Stimulated activated CD4-positive, alpha-beta T cell treated with anti-CD3 and anti-CD28 coated beads, TNF-alpha, amount 100 ng/mL, for 1 hour (primary cell): ENCODE measurements around the gene PALMD.

Source experiments
- DNase-seq, 3 donors: peaks; one replicate each; pipeline ENCODE4 v3.0.0-alpha.2; 2020; ENCODE audit warnings: low read depth in 3 of 3, low spot score in 1 of 3

PALMD gene

GRCh38 chr1:99685516-99686180 is 39.7 kb downstream of the PALMD start:
- DNase-seq: peak in 1 of 3 donors; percentile 3

GRCh38 chr1:99691175-99691574 is 45.3 kb downstream of the PALMD start:
- DNase-seq: no peak

GRCh38 chr1:99696616-99697015 is 50.7 kb downstream of the PALMD start:
- no peak for DNase-seq

- DNase-seq: no peak
Observed at GRCh38 chr1:99697580-99697979, 51.7 kb downstream of the PALMD start.

GRCh38 chr1:99700020-99700419 is 54.1 kb downstream of the PALMD start:
- DNase-seq: no peak

GRCh38 chr1:99702221-99702620 is 56.3 kb downstream of the PALMD start:
- no peak for DNase-seq

- DNase-seq: no peak
Observed at GRCh38 chr1:99704356-99704816, 58.5 kb downstream of the PALMD start.

- DNase-seq: no peak
Observed at GRCh38 chr1:99705385-99705784, 59.5 kb downstream of the PALMD start.

- DNase-seq: peak in 1 of 3 donors; percentile 12
Observed at GRCh38 chr1:99707535-99708142, 61.7 kb downstream of the PALMD start.

- no peak for DNase-seq
Observed at GRCh38 chr1:99710994-99711393, 65.1 kb downstream of the PALMD start.

- DNase-seq: no peak
Observed at GRCh38 chr1:99713006-99713405, 67.1 kb downstream of the PALMD start.

GRCh38 chr1:99717005-99717404 is 71.1 kb downstream of the PALMD start:
- DNase-seq: no peak

- no peak for DNase-seq
Observed at GRCh38 chr1:99723251-99723650, 77.3 kb downstream of the PALMD start.

- no peak for DNase-seq
Observed at GRCh38 chr1:99725996-99726395, 80.1 kb downstream of the PALMD start.

- DNase-seq: no peak
Observed at GRCh38 chr1:99726407-99726806, 80.5 kb downstream of the PALMD start.

- DNase-seq: no peak
Observed at GRCh38 chr1:99726818-99727217, 80.9 kb downstream of the PALMD start.

- no peak for DNase-seq
Observed at GRCh38 chr1:99727575-99728185, 81.8 kb downstream of the PALMD start.

GRCh38 chr1:99728494-99729235 is 82.8 kb downstream of the PALMD start:
- DNase-seq: no peak

GRCh38 chr1:99731384-99731783 is 85.5 kb downstream of the PALMD start:
- DNase-seq: no peak

GRCh38 chr1:99735852-99736251 is 89.9 kb downstream of the PALMD start:
- DNase-seq: no peak

- no peak for DNase-seq
Observed at GRCh38 chr1:99737016-99737415, 91.1 kb downstream of the PALMD start.
